IMR-90 (cell line): ENCODE results near the gene DOCK1. TPM values are rescaled to one million over a fixed set of nuclear protein-coding genes. Genes with fewer than 3 reads are reported as not detected.

ENCODE experiments used
- ATAC-seq: fragments of 200-7000 bp; cut with Tn5 transposase; 2 replicates; pipeline ENCODE4 v1.9.1; 2020; ENCODE audit warnings: low read depth, mild to moderate bottlenecking, moderate library complexity
- BruUV-seq: library from RNA; stranded (reverse); fragments of 400-500 nt; replicated peaks from 2 replicates; lab custom pipeline; 2021; lab: Mats Ljungman, UMichigan
- CTCF ChIA-PET: fragments of 300-600 bp; formaldehyde crosslinking; extraction: SDS; loops from one replicate; lab custom pipeline; 2021; ENCODE audit warnings: antibody characterized with exemption; lab: Yijun Ruan, JAX
- POLR2A ChIA-PET: fragments of 300-600 bp; sonication (Branson Sonifier 250); formaldehyde crosslinking; loops from one replicate; lab custom pipeline; 2022; ENCODE audit warnings: antibody characterized with exemption; ENCODE audit not compliant: unreplicated experiment; lab: Charles Lee
- DNase-seq: peaks from one replicate; pipeline ENCODE4 v3.0.0; 2013
- H2AFZ ChIP-seq: replicated peaks from 2 replicates; pipeline ENCODE3; 2013; ENCODE audit warnings: low read length, mild to moderate bottlenecking; ENCODE audit not compliant: poor library complexity
- H2AK5ac ChIP-seq: 2 replicates; pipeline ENCODE4 v1.6.1; 2013; ENCODE audit warnings: low read depth, low read length, inconsistent platforms
- H2AK9ac ChIP-seq: replicated peaks from 2 replicates; pipeline ENCODE3; 2013; ENCODE audit warnings: mild to moderate bottlenecking, low read depth, low read length, moderate library complexity; ENCODE audit not compliant: poor library complexity
- H2BK120ac ChIP-seq: 2 replicates; pipeline ENCODE4 v1.6.1; 2013; ENCODE audit warnings: low read depth, low read length, inconsistent platforms
- H2BK15ac ChIP-seq: 3 replicates; pipeline ENCODE4 v1.6.1; 2013; ENCODE audit warnings: low read depth, low read length, inconsistent platforms
- H2BK20ac ChIP-seq: 2 replicates; pipeline ENCODE4 v1.6.1; 2013; ENCODE audit warnings: low read depth, mild to moderate bottlenecking, inconsistent platforms, low read length, moderate library complexity
- H2BK5ac ChIP-seq: 2 replicates; pipeline ENCODE4 v1.6.1; 2013; ENCODE audit warnings: mild to moderate bottlenecking, low read depth, low read length, inconsistent platforms; ENCODE audit not compliant: poor library complexity, severe bottlenecking
- H3K14ac ChIP-seq: replicated peaks from 2 replicates; pipeline ENCODE4 v1.6.1; 2013; ENCODE audit warnings: low read depth, low read length, inconsistent platforms
- H3K18ac ChIP-seq: 2 replicates; pipeline ENCODE4 v1.6.1; 2013; ENCODE audit warnings: low read depth, low read length, control low read depth
- H3K23ac ChIP-seq: 2 replicates; pipeline ENCODE4 v1.6.1; 2013; ENCODE audit warnings: low read depth, low read length, inconsistent platforms
- H3K27ac ChIP-seq: 2 replicates; pipeline ENCODE4 v1.5.1; 2013; ENCODE audit warnings: mild to moderate bottlenecking, control low read depth, low read length; ENCODE audit not compliant: insufficient read depth
- H3K27me3 ChIP-seq: 2 replicates; pipeline ENCODE4 v1.6.1; 2013; ENCODE audit warnings: low read length; ENCODE audit not compliant: control insufficient read depth, insufficient read depth
- H3K36me3 ChIP-seq: 2 replicates; pipeline ENCODE4 v1.6.1; 2013; ENCODE audit warnings: low read length, mixed read lengths; ENCODE audit not compliant: control insufficient read depth, insufficient read depth
- H3K4ac ChIP-seq: 2 replicates; pipeline ENCODE4 v1.6.1; 2013; ENCODE audit warnings: low read depth, low read length, inconsistent platforms
- H3K4me1 ChIP-seq: 2 replicates; pipeline ENCODE4 v1.6.1; 2013; ENCODE audit warnings: low read length, mixed read lengths; ENCODE audit not compliant: control insufficient read depth, insufficient read depth
- H3K4me2 ChIP-seq: 2 replicates; pipeline ENCODE4 v1.6.1; 2013; ENCODE audit warnings: low read depth, mild to moderate bottlenecking, control low read depth, low read length, moderate library complexity
- H3K4me3 ChIP-seq: 2 replicates; pipeline ENCODE4 v1.5.1; 2013; ENCODE audit warnings: low read depth, mild to moderate bottlenecking, control low read depth, low read length, moderate library complexity; ENCODE audit not compliant: insufficient read depth
- H3K56ac ChIP-seq: 2 replicates; pipeline ENCODE4 v1.6.1; 2013; ENCODE audit warnings: low read length, inconsistent platforms; ENCODE audit not compliant: insufficient read depth; ENCODE audit errors: extremely low read depth
- H3K79me1 ChIP-seq, 2 experiments: 2 replicates each; pipeline ENCODE4 v1.6.1; 2013; ENCODE audit warnings: low read length in 2 of 2, inconsistent platforms in 1 of 2, low read depth in 1 of 2
- H3K9ac ChIP-seq: 2 replicates; pipeline ENCODE4 v1.6.1; 2013; ENCODE audit warnings: low read depth, low read length, control low read depth
- H3K9me1 ChIP-seq: 2 replicates; pipeline ENCODE4 v1.6.1; 2013; ENCODE audit warnings: low read length, inconsistent platforms; ENCODE audit not compliant: insufficient read depth
- H3K9me3 ChIP-seq: 2 replicates; pipeline ENCODE4 v1.6.1; 2013; ENCODE audit warnings: low read length; ENCODE audit not compliant: control insufficient read depth, insufficient read depth
- H4K20me1 ChIP-seq: 2 replicates; pipeline ENCODE4 v1.6.1; 2013; ENCODE audit warnings: low read length, inconsistent platforms; ENCODE audit not compliant: insufficient read depth
- H4K5ac ChIP-seq: 2 replicates; pipeline ENCODE4 v1.6.1; 2013; ENCODE audit warnings: mild to moderate bottlenecking, low read depth, low read length, control low read depth
- H4K8ac ChIP-seq, 2 experiments: 2 replicates each; pipeline ENCODE4 v1.6.1; 2013; ENCODE audit warnings: low read depth in 2 of 2, low read length in 2 of 2, control low read depth in 1 of 2, inconsistent platforms in 1 of 2
- H4K91ac ChIP-seq: 2 replicates; pipeline ENCODE4 v1.6.1; 2013; ENCODE audit warnings: low read depth, low read length, inconsistent platforms; ENCODE audit not compliant: insufficient read depth
- BHLHE40 ChIP-seq: fragments of 150-350 bp; IDR thresholded peaks from 2 replicates; pipeline ENCODE4 v1.6.1; 2016; ENCODE audit warnings: mild to moderate bottlenecking, low read depth, low read length
- CEBPB ChIP-seq: IDR thresholded peaks from 2 replicates; pipeline ENCODE4 v1.6.1; 2012; ENCODE audit warnings: low read depth, low read length, improper control_type of control experiment
- FOS ChIP-seq: fragments of 150-350 bp; IDR thresholded peaks from 2 replicates; pipeline ENCODE4 v1.6.1; 2016; ENCODE audit warnings: low read depth, low read length
- MAZ ChIP-seq: IDR thresholded peaks from 2 replicates; pipeline ENCODE4 v1.6.1; 2012; ENCODE audit warnings: low read depth, mild to moderate bottlenecking, low read length, improper control_type of control experiment, moderate library complexity, borderline replicate concordance
- MXI1 ChIP-seq: IDR thresholded peaks from 2 replicates; pipeline ENCODE4 v1.6.1; 2012; ENCODE audit warnings: low read depth, mild to moderate bottlenecking, low read length, moderate library complexity, borderline replicate concordance
- NFE2L2 ChIP-seq: fragments of 150-350 bp; IDR thresholded peaks from 2 replicates; pipeline ENCODE4 v1.6.1; 2016; ENCODE audit warnings: low read depth, mild to moderate bottlenecking, low read length
- POLR2A ChIP-seq: IDR thresholded peaks from 2 replicates; pipeline ENCODE4 v1.6.1; 2012; ENCODE audit warnings: mild to moderate bottlenecking, low read depth, low read length
- RFX5 ChIP-seq: IDR thresholded peaks from 2 replicates; pipeline ENCODE4 v1.8.0; 2012; ENCODE audit warnings: low read depth, mild to moderate bottlenecking, low read length, moderate library complexity
- WGBS, 2 experiments: methylation state at CpG; one replicate each; pipeline versions ENCODE4 v1.1.5 to v1.1.7; 2013; ENCODE audit warnings: missing lambda C conversion rate in 2 of 2; ENCODE audit not compliant: insufficient read length in 1 of 2; ENCODE audit errors: extremely low coverage in 2 of 2; 5-methylcytosine and 5-hydroxymethylcytosine counted together
- dilution Hi-C: fragments of 300-500 bp; cut with HindIII; formaldehyde crosslinking; loops from one replicate; pipeline ENCODE4 v1.14.3; 2018; ENCODE audit warnings: low sequenced_read_pairs; ENCODE audit not compliant: unreplicated experiment
- in situ Hi-C: fragments of 300-500 bp; cut with MboI; formaldehyde crosslinking; loops from 3 replicates; pipeline ENCODE4 v1.14.3; 2019; ENCODE audit warnings: low sequenced_read_pairs, inconsistent platforms, mixed read lengths
- intact Hi-C: fragments of 100-400 bp; cut with micrococcal nuclease; formaldehyde crosslinking; loops from 2 replicates; pipeline ENCODE4 v1.10.0; 2022
- polyA plus RNA-seq, 3 experiments: library from polyadenylated mRNA; depleted of rRNA; stranded (reverse); fragments of >200 nt; gene quantifications; 2 replicates each; pipeline ENCODE4 v1.2.3, GENCODE V29; 2012; ENCODE audit warnings: low replicate concordance in 1 of 3
- total RNA-seq: library from RNA; depleted of rRNA; stranded (reverse); fragments of >200 nt; gene quantifications from 2 replicates; pipeline ENCODE4 v1.2.3, GENCODE V29; 2012
- TF ChIP-seq, protein P1 (sequence below): conservative IDR thresholded peaks from 2 replicates; pipeline ENCODE4 v1.5.1; 2012; ENCODE audit warnings: mild to moderate bottlenecking, low read depth, low read length, improper control_type of control experiment
- TF ChIP-seq, protein P2 (sequence below): fragments of 150-350 bp; IDR thresholded peaks from 2 replicates; pipeline ENCODE4 v1.6.1; 2016; ENCODE audit warnings: low read depth, mild to moderate bottlenecking, low read length, moderate library complexity, borderline replicate concordance
- TF ChIP-seq, protein P3 (sequence below): fragments of 150-350 bp; IDR thresholded peaks from 2 replicates; pipeline ENCODE4 v1.6.1; 2017; ENCODE audit warnings: mild to moderate bottlenecking, antibody characterized with exemption, low read length, low read depth

The DOCK1 gene
- total and polyA plus RNA-seq, 2 of the 4 experiments (the other 2 are of a cell fraction) = 28.2 to 71.0 TPM

DNA sequence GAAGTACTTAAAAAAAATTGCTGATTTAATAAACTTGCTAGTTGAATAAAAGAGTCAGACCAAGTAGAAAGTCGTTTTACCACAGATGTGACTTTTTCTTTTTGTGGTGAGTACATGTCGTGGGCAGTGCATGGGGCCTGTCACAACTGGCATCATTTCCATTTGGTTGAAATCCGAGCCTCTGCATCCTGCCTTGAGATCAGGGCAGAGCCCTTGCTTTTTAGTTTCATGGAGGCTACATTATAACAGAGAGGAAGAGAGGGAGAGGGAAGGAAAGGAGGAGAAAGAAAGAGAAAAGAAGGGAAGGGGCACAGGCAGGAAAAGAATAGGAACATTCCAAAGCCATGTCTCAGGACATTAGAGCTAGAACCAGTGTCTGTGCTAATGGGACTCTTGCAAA lies 311.6 kb downstream of the DOCK1 start:
- peak; percentile 53 for ATAC-seq
- peaks cover 10 to 13% of the 10 kb centered on the region in 2 experiments for H3K79me1 ChIP-seq
- H3K4me3 ChIP-seq = no peak overlapping the region
- CTCF ChIA-PET = no interaction called here
- no peak overlapping the region for H4K8ac ChIP-seq
- TF ChIP-seq MXI1 (no peak), FOS (no peak), NFE2L2 (no peak), RFX5 (no peak), POLR2A (no peak), BHLHE40 (no peak), MAZ (no peak), CEBPB (no peak)
- TF ChIP-seq, protein P1, sequence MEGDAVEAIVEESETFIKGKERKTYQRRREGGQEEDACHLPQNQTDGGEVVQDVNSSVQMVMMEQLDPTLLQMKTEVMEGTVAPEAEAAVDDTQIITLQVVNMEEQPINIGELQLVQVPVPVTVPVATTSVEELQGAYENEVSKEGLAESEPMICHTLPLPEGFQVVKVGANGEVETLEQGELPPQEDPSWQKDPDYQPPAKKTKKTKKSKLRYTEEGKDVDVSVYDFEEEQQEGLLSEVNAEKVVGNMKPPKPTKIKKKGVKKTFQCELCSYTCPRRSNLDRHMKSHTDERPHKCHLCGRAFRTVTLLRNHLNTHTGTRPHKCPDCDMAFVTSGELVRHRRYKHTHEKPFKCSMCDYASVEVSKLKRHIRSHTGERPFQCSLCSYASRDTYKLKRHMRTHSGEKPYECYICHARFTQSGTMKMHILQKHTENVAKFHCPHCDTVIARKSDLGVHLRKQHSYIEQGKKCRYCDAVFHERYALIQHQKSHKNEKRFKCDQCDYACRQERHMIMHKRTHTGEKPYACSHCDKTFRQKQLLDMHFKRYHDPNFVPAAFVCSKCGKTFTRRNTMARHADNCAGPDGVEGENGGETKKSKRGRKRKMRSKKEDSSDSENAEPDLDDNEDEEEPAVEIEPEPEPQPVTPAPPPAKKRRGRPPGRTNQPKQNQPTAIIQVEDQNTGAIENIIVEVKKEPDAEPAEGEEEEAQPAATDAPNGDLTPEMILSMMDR = no peak
- TF ChIP-seq, protein P2, sequence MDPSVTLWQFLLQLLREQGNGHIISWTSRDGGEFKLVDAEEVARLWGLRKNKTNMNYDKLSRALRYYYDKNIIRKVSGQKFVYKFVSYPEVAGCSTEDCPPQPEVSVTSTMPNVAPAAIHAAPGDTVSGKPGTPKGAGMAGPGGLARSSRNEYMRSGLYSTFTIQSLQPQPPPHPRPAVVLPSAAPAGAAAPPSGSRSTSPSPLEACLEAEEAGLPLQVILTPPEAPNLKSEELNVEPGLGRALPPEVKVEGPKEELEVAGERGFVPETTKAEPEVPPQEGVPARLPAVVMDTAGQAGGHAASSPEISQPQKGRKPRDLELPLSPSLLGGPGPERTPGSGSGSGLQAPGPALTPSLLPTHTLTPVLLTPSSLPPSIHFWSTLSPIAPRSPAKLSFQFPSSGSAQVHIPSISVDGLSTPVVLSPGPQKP = no peak
- TF ChIP-seq, protein P3, sequence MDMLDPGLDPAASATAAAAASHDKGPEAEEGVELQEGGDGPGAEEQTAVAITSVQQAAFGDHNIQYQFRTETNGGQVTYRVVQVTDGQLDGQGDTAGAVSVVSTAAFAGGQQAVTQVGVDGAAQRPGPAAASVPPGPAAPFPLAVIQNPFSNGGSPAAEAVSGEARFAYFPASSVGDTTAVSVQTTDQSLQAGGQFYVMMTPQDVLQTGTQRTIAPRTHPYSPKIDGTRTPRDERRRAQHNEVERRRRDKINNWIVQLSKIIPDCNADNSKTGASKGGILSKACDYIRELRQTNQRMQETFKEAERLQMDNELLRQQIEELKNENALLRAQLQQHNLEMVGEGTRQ = no peak
- H3K4ac ChIP-seq = no peak overlapping the region
- no peak overlapping the region for H2BK120ac ChIP-seq
- no peak overlapping the region for H3K4me2 ChIP-seq
- H2BK20ac ChIP-seq = no peak overlapping the region
- dilution Hi-C loops (no loop called here), in situ Hi-C loops (no loop called here), intact Hi-C loops (no loop called here)
- no CpG with 5 or more reads among the region's 3 CpGs for WGBS, 2 experiments
- no peak overlapping the region for H3K18ac ChIP-seq
- H3K4me1 ChIP-seq = no peaks in the 10 kb centered on the region
- H2BK5ac ChIP-seq = no peak overlapping the region
- POLR2A ChIA-PET = no interaction called here
- H3K14ac ChIP-seq = no peak overlapping the region
- no peak overlapping the region for H2AK5ac ChIP-seq
- no peak overlapping the region for H4K5ac ChIP-seq
- H3K9me3 ChIP-seq = no peaks in the 10 kb centered on the region
- BruUV-seq = no TSS peak
- H3K9ac ChIP-seq = no peak overlapping the region
- H3K27me3 ChIP-seq = no peaks in the 10 kb centered on the region
- no peak overlapping the region for H2BK15ac ChIP-seq
- H3K27ac ChIP-seq = no peak overlapping the region
- H3K56ac ChIP-seq = no peak overlapping the region
- H3K23ac ChIP-seq = no peak overlapping the region
- no peak overlapping the region for H2AFZ ChIP-seq
- H4K20me1 ChIP-seq = 0 out of 2 replicates have a peak, but pooled peaks cover 4% of the 10 kb centered on the region
- peaks cover 4% of the 10 kb centered on the region; the same call in 1 of the 2 replicates for H3K9me1 ChIP-seq
- peaks cover 4% of the 10 kb centered on the region for H3K36me3 ChIP-seq
- H4K91ac ChIP-seq = no peak overlapping the region
- peak; percentile 28 for DNase-seq
- no peak overlapping the region for H2AK9ac ChIP-seq
